Stimulated activated CD4-positive, alpha-beta T cell treated with anti-CD3 and anti-CD28 coated beads, Interleukin-15, amount 100 ng/mL, for 1 hour (primary cell): ENCODE results near the gene LGR5.
"Not testable (repeated sequence)": the region's sequence is repeated elsewhere in the genome, so short reads cannot be mapped to it uniquely, and the experiment has no call there.

ENCODE experiments used
- DNase-seq, 2 donors: peaks; one replicate each; pipeline ENCODE4 v3.0.0-alpha.2; 2020; ENCODE audit warnings: low read depth in 1 of 2, low spot score in 1 of 2

The LGR5 gene

DNA sequence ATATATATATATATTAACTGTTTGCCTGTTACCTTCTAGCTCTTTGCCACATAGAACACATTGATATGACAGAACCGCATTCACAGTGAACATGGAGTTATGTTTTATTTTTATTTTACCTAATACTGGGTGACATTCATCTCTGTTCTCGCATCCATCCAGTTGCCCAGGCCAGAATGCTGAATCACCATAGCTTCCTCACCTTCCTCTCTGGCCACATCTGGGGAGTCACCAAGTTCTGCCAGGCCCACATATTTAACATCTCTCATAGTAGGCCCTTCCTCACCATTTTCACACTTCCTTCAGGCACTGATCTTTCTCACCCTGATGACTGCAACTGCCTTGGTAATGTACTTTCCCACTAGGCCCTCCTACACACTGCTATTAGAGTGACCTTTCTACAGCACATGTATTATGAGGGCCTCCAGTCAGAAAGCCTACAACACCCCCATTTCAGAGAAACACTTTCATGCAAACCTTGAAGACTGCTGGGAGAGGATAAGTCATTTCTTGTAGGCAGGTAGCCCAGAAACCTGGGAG lies 106.8 kb downstream of the LGR5 start:
- DNase-seq: no peak

DNA sequence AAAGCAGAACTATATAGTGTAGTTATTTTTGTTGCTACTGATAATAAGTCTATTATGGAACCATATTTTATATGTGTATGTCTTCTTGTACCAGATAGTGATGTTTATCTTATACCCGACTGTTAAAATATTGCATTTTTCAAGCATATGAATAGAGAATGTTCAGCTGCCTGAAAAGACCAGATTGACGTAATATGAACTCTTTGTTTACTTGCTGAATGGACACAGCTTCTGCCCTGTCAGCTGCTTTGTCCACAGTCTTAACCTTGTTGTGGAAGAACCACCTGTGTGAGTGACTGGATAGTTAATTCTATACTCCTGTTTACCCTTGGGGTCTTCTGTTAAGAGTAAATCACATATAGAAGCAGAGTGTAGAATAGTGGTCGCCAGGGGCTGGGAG lies 109.3 kb downstream of the LGR5 start:
- DNase-seq: no peak

DNA sequence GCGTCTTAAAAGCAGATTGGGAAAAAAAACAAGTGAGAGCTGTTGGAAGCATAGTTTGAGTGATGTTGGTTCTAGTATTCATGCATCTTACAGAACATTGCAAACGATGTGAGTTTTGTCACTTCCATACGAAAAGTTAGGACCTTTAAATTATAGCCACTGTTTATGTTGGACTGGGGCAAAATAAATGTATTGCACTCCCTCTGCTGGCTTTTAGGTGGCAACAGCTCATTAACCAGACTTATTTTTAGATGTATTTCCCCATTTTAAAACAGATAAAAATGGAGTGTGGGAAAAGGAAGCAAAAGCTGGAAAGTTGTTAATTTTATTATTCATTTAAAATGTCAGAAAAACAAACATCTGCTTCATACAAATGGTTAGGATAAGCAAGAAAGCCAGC lies 111.9 kb downstream of the LGR5 start:
- DNase-seq: no peak

DNA sequence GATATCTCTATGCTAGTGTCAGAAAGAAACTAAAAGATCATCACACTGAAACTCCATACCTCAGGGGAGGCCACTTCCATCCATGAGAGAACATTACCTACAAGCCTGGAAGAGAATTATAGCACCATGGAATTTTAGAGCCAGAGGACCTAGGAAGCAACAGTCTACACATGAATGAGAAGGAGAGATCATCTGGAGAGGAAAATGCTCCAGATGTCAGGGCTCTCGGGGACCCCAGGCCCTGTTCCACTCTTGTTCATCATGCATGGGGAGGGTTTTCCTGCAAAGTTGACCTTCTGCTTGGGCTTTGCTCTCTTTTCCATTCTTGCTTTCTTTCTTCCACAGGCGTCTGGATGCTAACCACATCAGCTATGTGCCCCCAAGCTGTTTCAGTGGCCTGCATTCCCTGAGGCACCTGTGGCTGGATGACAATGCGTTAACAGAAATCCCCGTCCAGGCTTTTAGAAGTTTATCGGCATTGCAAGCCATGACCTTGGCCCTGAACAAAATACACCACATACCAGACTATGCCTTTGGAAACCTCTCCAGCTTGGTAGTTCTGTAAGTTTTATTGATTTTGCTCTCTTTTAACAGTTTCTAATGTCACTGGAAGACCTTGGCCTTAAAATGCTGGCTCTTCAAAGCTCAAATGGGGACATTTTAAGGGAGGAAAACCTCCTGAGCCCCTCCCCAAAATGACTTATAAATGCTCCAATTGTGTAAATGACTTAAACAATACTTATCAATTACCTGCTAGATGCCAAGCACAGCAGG lies 113.3 kb downstream of the LGR5 start:
- no peak for DNase-seq

DNA sequence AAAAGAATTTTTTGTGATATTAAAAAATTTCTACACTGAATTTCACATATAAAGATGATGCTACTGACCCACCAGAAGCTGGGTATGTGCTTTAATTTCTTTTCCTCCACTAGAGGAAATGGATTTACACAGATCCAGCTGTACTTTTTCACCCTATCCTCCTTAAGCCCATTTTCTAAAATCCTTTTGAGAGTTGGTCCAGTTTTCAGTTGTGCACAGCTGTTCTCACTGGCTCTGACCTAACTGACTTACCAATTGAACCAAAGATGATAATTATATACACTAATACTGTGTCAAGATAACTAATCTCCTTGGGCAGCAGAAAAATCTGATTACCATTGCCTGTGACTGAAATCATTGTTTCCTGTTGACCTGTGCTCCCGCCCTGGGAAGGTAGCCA lies 115.6 kb downstream of the LGR5 start:
- no peak for DNase-seq

DNA sequence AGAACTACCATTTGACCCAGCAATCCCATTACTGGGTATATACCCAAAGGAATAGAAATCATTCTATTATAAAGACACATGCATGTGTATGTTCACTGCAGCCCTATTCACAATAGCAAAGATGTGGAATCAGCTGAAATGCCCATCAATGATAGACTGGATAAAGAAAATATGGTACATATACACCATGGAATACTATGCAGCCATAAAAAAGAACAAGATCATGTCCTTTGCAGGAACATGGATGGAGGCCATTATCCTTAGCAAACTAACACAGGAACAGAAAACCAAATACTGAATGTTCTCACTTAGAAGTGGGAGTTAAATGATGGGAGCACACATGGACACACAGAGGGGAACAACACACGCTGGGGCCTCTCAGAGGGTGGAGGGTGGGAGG lies 116.2 kb downstream of the LGR5 start:
- DNase-seq: not testable (repeated sequence)

DNA sequence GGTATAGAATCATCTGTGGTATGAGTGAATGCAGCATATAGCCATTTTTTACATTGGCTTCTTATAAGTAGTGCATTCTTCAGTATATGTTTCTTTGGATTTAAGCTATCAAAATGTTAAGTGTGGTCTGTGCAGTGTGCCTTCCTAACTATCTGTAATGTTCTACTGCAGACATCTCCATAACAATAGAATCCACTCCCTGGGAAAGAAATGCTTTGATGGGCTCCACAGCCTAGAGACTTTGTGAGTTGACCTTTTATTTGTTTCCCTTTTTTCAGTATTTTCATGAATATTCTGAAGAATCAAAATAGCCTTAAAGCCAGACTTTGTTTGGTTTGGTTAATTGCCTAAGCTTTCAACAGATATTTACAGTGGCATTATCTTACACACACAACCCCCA lies 116.8 kb downstream of the LGR5 start:
- no peak for DNase-seq

DNA sequence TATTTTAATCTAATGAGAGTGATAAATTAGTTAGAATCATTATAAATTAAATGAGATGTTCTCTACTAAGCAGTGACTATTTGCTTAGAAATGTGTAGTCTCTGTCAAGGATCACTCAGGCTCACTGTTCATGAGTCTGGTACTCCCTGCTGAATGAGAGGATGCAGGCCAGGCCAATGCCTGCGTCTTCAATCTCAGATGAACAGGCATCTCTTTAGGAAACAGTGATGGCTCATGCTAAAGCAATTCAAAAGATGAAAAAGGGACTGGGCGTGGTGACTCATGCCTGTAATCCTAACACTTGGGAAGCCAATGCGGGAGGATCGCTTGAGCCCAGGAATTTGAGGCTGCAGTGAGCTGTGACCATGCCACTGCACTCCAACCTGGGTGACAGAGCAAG lies 117.3 kb downstream of the LGR5 start:
- no peak for DNase-seq

DNA sequence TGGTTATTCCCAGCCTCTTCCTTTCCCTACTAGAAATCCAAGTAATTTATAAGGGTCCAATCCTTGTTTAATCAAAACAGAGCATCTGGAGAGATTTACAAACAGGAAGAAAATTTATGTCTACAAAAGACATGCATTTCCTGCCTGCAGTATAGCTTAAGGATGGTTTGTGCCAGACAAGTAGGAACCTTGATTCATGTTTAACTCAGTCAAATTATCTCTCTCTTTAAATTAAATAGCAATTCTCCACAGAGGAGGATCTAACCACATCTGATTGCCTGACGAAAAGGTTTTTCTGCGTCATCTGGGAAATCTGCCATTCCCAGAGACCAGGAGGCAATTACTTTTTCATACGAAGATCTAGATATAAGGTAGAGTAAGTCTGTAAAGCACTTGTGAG lies 118.8 kb downstream of the LGR5 start:
- no peak for DNase-seq

DNA sequence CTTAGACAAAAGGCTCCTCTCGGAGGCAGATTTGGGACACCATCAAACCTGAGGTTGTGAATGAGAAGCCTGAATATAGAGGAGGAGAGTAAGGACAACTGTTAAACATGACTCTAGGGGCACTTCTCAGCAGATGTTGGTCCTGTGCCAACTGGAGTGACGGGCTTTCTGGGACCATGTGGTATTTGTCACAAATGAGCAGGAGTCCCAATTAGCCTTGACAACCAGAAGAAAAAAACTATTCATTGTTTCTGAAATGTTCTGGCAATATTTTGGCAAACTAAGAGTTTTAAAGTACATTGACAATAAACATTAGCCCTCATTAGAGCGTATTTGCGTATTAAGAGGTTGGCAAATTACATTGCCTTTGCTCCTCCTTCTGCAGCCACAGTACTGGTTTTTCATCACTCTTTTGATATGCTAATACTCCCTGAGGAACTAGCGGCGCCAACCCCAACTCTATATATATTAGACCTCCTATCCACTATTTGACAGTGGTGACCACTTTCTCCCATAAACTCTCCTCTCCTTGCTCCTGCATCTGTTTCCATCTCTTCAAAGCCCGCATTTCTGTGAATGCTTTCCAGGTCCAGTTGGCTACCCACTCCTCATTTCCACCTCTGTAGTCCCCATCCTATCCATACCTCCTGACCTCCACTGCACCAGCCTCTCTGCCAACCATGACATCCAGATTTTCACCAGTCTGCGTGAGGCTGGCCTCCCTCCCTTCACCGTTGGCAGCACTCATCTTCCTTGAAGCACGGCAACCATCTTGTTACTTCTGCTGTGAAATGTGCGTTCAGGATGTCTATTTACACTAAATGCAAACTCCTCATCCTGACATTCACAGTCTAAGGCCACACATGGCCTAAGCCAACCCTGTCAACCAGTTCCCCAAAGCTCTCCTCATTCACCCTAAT lies 123.3 kb downstream of the LGR5 start:
- no peak for DNase-seq

DNA sequence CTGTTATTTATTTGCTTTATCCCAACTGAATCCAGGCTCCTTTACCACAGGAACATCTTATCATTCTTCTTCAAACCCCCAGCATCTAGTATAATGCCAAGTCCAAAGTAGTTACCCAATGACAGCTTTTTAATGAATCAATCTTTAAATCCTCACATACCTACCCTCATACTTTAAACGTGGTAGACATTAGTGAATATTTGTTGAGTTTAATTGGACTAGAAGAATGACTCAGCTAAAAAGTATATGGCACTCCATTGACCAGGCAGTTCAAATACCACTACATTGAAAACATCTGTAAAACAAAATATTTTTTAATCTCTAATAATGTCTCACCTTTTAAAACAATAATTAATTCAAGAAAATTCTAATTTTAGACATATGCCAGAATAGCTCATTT lies 125.9 kb downstream of the LGR5 start:
- DNase-seq: no peak

DNA sequence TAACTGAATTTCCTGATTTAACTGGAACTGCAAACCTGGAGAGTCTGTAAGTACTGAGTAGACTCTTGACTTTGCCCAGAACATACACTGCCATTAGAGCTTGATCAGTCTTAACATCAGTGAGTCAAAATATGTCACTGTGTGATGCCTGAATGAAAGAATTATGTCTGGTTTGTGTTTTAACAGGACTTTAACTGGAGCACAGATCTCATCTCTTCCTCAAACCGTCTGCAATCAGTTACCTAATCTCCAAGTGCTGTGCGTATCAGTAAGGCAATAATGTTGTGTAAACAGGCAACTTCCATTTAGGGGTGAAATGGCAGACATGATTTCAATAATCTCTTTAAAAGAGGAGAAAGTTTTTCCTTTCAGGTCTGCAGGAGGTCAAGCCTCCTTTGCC lies 127.1 kb downstream of the LGR5 start:
- no peak for DNase-seq

DNA sequence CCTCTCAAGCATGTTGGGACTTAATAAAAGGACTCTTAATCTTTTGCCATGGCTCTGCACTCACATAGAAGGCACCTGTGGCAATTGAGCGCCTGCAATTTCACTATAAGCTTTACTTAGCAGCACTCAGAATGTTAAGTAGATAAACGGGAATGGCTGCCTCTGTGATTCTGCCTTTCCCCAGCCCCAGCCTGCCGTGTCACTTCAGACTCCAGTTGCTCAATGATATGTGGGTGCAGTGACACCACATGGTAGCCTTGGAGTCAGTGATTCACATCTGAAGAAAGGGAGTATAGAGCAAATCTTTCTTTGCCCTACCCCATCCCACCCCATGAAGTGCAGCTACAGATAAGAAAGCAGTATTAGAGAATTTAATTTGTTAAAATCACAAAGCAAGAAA lies 127.9 kb downstream of the LGR5 start:
- DNase-seq: no peak

DNA sequence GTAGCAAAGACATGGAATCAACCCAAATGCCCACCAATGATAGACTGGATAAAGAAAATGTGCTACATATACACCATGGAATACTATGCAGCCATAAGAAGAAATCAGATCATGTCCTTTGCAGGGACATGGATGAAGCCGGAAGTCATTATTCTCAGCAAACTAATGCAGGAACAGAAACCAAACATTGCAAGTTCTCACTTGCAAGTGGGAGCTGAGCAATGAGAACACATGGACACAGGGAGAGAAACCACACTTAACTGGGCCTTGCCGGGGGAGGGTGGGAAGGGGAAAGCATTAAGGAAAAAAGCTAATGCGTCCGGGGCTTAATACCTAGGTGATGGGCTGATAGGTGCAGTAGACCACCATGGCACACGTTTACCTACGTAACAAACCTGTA lies 130.3 kb downstream of the LGR5 start:
- not testable (repeated sequence) for DNase-seq

DNA sequence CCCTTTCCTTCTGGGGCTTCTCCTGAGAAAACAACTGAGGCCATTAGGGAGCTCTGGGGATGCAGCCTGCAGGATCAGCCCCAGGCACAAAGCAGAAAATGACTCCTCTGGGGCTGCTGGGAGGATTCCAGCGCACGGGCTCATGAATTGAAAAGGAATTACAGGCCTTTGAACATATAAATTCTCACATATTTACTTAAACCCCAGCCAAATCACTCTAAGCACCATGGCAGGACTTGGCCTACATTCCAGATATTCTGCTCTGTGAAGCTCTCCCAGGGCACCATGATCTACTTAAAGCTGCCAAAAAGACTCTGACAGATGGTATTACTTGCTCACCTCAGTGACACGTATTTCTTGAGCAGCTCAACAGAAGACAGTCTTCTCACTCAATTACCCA lies 136.9 kb downstream of the LGR5 start:
- no peak for DNase-seq

DNA sequence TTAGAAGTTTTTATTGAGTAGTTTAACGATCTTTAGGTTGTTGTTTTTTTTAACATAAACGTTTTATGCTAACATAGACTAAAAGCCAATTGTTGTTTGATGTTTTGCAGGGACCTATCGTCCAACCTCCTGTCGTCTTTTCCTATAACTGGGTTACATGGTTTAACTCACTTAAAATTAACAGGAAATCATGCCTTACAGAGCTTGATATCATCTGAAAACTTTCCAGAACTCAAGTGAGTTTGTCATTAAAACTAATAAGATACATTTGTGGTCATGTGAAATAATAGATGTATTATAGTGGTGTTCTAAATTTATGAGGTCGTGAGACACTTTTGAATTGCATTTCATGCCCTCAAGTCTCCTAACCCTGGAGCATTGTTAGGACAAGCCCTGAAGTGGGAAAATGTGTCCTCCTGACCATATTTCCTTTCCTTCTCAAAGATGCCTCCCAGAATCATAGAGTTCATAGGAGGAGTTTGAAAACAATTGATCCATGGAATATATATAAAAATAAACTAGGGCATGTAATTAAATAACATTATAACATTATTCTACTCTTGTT lies 139.2 kb downstream of the LGR5 start:
- no peak for DNase-seq

DNA sequence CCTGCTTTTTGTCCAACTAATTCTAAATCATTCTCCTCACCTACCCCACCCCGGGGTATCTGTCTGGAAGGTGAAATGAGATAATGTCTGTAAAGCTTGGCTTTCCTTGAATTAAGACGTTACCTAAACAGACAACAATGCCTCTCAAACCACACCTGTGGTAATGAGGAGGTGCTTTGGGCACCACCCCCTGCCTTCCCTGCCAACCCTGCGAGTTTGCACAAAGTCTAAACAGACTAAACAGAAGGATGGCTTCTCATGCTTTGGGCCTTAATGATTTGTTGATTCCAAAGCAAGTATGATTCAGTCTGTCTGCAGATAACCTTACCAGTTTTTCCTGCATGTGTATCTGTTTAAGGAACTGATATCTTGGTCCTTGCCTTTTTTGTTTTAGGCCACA lies 141.6 kb downstream of the LGR5 start:
- DNase-seq: no peak

DNA sequence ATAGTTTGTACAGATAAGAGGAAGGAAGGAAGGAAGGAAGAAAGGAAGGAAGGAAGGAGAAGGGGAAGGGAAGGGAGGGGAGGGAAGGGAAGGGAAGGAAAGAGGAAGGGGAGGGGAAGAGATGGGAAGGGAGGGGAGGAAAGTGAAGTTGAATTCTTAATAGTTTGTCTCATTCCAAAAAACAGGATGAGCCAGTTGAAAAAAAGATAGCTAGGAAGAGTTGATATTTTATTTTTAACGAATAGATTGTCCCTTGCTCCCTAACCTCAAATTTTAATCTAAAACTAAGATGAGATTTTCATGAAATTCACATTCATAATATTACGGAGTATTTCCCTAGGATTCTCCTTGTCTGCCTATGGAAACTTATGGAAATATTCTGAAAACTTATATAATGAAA lies 143.3 kb downstream of the LGR5 start:
- no peak for DNase-seq

DNA sequence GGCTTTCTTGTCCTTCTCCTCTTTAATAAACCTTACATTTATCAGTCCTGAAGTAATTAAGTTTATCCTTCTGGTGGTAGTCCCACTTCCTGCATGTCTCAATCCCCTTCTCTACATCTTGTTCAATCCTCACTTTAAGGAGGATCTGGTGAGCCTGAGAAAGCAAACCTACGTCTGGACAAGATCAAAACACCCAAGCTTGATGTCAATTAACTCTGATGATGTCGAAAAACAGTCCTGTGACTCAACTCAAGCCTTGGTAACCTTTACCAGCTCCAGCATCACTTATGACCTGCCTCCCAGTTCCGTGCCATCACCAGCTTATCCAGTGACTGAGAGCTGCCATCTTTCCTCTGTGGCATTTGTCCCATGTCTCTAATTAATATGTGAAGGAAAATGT lies 144.8 kb downstream of the LGR5 start:
- no peak for DNase-seq

DNA sequence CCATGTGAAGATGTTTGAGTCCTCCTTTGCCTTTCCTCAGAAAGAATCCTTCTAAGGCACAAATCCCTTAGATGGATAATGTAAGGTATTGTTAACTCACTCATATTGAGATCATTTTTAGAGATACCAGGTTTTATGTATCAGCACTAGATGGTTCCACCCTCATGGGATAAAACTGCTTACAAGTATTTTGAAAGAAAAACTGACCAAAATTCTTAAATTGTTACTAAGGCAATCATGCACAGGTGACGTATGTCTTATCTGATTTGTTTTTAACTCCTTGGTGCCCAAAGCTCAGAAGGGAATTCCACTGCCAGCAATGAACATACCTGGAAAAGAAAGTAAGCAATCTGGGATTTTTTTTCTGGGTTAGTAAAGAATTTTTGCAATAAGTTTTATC lies 145.6 kb downstream of the LGR5 start:
- DNase-seq: no peak

DNA sequence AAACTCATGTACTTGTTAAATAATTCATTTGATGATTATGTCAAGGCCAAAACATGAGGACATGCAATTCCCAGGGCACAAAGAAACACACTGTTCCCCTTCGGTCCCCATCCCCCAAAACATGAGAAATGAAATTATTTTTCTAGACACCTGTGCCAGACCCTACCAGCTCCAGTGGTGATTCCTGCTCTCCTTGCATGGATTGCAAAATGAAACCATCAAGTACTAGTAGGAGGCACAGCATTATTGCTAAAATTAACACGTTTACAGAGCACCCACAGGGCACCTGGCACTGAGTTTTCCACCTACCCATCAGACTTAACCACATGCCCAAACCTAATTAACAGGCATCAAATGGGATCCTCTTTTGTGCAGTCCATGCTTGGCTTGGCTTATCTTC lies 147.4 kb downstream of the LGR5 start:
- DNase-seq: no peak

DNA sequence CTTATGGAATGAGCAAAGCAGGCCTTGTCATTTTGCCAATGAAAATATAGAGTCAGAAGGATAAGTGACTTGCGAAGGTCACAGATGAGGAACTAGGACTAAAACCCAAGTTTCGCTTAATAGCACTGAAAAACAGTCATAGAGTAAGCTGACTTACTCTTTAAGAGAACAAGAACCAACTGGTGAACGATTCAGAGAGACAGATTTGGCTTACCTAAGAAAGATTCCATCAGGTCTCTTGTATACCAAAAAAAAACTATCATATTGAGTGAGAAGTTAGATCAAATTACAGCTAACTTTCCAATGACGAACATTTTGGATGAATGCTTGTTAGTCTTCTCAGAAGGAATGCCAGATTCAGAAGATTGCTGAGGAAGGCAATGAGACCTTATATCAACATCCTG lies 149.9 kb downstream of the LGR5 start:
- no peak for DNase-seq
